DOHH2 (cell line): ENCODE results near the gene DNAH10.

ENCODE experiments used
- H3F3A ChIP-seq: fragments of 200-600 bp; sonication (generic), shearing (Covaris generic); 2 replicates; pipeline ENCODE4 v1.6.0; 2016; ENCODE audit warnings: antibody characterized with exemption, mild to moderate bottlenecking; ENCODE audit not compliant: control insufficient read depth, insufficient read depth
- H3K27ac ChIP-seq: fragments of 200-600 bp; sonication (generic); 2 replicates; pipeline ENCODE4 v1.5.1; 2014; ENCODE audit warnings: low read depth, mild to moderate bottlenecking, low read length, moderate library complexity
- H3K27me3 ChIP-seq: fragments of 200-600 bp; sonication (generic); 2 replicates; pipeline ENCODE4 v1.6.1; 2014; ENCODE audit warnings: mild to moderate bottlenecking, low read length, mixed read lengths; ENCODE audit not compliant: control insufficient read depth
- H3K36me3 ChIP-seq: fragments of 200-600 bp; sonication (generic); 2 replicates; pipeline ENCODE4 v1.6.1; 2014; ENCODE audit warnings: mild to moderate bottlenecking, low read length, moderate library complexity, mixed read lengths; ENCODE audit not compliant: control insufficient read depth
- H3K4me1 ChIP-seq: fragments of 200-600 bp; sonication (generic); 2 replicates; pipeline ENCODE4 v1.6.1; 2014; ENCODE audit warnings: mild to moderate bottlenecking, low read length, mixed read lengths; ENCODE audit not compliant: control insufficient read depth
- H3K4me2 ChIP-seq: fragments of 200-600 bp; sonication (generic); 2 replicates; pipeline ENCODE4 v1.6.0; 2014; ENCODE audit warnings: mild to moderate bottlenecking, low read length, moderate library complexity
- H3K4me3 ChIP-seq: fragments of 200-600 bp; sonication (generic); 2 replicates; pipeline ENCODE4 v1.5.1; 2014; ENCODE audit warnings: mild to moderate bottlenecking, low read length, mixed read lengths
- H3K79me2 ChIP-seq: fragments of 200-600 bp; sonication (generic); 2 replicates; pipeline ENCODE4 v1.6.1; 2014; ENCODE audit warnings: mild to moderate bottlenecking, low read length, mixed read lengths; ENCODE audit not compliant: control insufficient read depth
- H3K9me2 ChIP-seq: fragments of 200-600 bp; sonication (generic); replicated peaks from 2 replicates; pipeline ENCODE4 v1.6.1; 2014; ENCODE audit warnings: mild to moderate bottlenecking, low read length, mixed read lengths; ENCODE audit not compliant: control insufficient read depth
- H3K9me3 ChIP-seq: fragments of 200-600 bp; sonication (generic); 2 replicates; pipeline ENCODE4 v1.6.1; 2014; ENCODE audit warnings: antibody characterized with exemption, low read length, mixed read lengths; ENCODE audit not compliant: control insufficient read depth, insufficient read depth
- H4K20me1 ChIP-seq: fragments of 200-600 bp; sonication (generic); 2 replicates; pipeline ENCODE4 v1.6.0; 2014; ENCODE audit warnings: low read depth, mild to moderate bottlenecking, antibody characterized with exemption, low read length, moderate library complexity; ENCODE audit not compliant: control insufficient read depth, insufficient read depth
- EZH2phosphoT487 ChIP-seq: fragments of 200-600 bp; sonication (generic); IDR thresholded peaks from 2 replicates; pipeline ENCODE4 v1.6.1; 2017; ENCODE audit warnings: borderline replicate concordance, mild to moderate bottlenecking, antibody characterized with exemption, low read length, moderate library complexity, mixed read lengths
- TF ChIP-seq, protein P1 (sequence below): fragments of 200-600 bp; sonication (generic); IDR thresholded peaks from one replicate; pipeline ENCODE4 v1.5.1; 2014; ENCODE audit warnings: antibody characterized with exemption, mild to moderate bottlenecking, low read depth, low read length; ENCODE audit not compliant: poor library complexity, severe bottlenecking

DNAH10 gene

DNA sequence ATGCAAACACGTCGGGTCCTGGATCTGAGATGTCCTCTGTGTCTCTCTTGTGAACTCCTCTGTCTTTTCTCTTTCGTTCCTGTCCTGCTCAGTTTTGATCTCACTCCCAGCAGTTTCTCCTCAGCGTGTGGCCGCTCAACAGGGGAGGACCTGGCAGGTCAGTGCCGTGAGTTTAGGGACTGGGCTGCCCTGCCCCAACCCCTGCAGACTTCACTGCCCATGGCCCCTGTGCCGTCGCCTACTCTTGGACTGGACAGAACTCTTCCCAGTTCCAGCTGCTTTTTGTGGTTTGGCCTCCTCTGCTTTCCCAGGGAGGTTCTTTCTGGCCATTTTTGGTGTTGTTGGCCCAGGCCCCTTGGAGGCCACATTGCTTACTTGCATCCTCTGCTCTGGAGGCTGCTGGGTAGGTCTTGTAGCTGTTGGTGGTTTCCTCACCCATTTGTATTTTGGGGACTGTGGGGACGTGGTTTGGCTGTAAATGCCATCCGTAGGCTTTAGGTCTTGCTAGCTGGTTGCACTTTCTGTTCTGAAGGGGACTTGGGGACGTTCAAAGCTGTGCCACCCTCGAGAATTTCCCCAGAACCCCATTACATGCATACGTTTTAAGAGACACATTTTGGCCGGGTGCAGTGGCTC is 20.0 kb upstream of the DNAH10 start:
- Histone ChIP-seq H3F3A (0 out of 2 replicates have a peak, but pooled peaks cover 4% of the 10 kb centered on the region), H3K4me2 (peak overlapping the region; percentile 9), H3K9me3 (no peaks in the 10 kb centered on the region), H4K20me1 (no peaks in the 10 kb centered on the region), H3K4me1 (peaks cover 18% of the 10 kb centered on the region), H3K27me3 (no peaks in the 10 kb centered on the region), H3K9me2 (no peaks in the 10 kb centered on the region), H3K27ac (peak overlapping the region; percentile 43), H3K4me3 (no peak overlapping the region), H3K79me2 (no peaks in the 10 kb centered on the region), H3K36me3 (peaks cover 76% of the 10 kb centered on the region)
- TF ChIP-seq EZH2phosphoT487, result no peak
- TF ChIP-seq, protein P1, sequence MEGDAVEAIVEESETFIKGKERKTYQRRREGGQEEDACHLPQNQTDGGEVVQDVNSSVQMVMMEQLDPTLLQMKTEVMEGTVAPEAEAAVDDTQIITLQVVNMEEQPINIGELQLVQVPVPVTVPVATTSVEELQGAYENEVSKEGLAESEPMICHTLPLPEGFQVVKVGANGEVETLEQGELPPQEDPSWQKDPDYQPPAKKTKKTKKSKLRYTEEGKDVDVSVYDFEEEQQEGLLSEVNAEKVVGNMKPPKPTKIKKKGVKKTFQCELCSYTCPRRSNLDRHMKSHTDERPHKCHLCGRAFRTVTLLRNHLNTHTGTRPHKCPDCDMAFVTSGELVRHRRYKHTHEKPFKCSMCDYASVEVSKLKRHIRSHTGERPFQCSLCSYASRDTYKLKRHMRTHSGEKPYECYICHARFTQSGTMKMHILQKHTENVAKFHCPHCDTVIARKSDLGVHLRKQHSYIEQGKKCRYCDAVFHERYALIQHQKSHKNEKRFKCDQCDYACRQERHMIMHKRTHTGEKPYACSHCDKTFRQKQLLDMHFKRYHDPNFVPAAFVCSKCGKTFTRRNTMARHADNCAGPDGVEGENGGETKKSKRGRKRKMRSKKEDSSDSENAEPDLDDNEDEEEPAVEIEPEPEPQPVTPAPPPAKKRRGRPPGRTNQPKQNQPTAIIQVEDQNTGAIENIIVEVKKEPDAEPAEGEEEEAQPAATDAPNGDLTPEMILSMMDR, result no peak

- Histone ChIP-seq H3K4me1 (peaks cover 17% of the 10 kb centered on the region), H3K4me2 (peak overlapping the region; percentile 9), H3K27ac (peak overlapping the region; percentile 43), H3K27me3 (no peaks in the 10 kb centered on the region), H3K9me3 (no peaks in the 10 kb centered on the region), H3K36me3 (peaks cover 74% of the 10 kb centered on the region), H3K79me2 (no peaks in the 10 kb centered on the region), H3F3A (no peaks in the 10 kb centered on the region), H4K20me1 (no peaks in the 10 kb centered on the region), H3K4me3 (no peak overlapping the region), H3K9me2 (no peaks in the 10 kb centered on the region)
- TF ChIP-seq, protein P1, result no peak
- no peak for TF ChIP-seq EZH2phosphoT487
These were observed 19.1 kb upstream of the DNAH10 start for GRCh38 chr12:123743002-123743401.

DNA sequence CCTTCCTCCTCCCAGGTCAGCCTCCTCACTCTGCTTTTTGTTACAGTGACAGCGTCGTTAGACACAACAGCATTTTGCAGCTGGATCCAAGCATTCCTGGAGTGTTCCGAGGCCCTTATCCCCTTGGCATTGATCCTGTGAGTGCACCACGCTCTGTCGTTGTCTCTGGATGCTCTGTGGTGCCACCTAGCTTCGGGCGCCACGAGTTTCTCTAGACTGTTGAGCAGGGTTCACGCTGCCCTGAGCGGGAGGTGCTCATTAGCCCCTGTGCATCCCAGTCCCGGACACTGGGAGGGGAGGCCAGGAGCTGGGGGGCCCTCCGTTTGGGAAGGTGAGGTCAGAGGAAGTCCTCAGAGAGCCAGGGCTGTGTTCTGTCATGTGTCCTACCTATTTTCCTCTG is 17.3 kb upstream of the DNAH10 start:
- no peak for TF ChIP-seq EZH2phosphoT487
- TF ChIP-seq, protein P1, result no peak
- Histone ChIP-seq H3K79me2 (no peaks in the 10 kb centered on the region), H3K4me1 (peaks cover 17% of the 10 kb centered on the region), H3K27me3 (no peaks in the 10 kb centered on the region), H3K4me2 (no peak overlapping the region), H3K27ac (no peak overlapping the region), H4K20me1 (no peaks in the 10 kb centered on the region), H3K9me2 (no peaks in the 10 kb centered on the region), H3F3A (no peaks in the 10 kb centered on the region), H3K36me3 (peaks cover 77% of the 10 kb centered on the region), H3K9me3 (no peaks in the 10 kb centered on the region), H3K4me3 (no peak overlapping the region)
